GM18499 (cell line): ENCODE measurements around the gene C2orf76.
"Not testable (repeated sequence)": the region's sequence is repeated elsewhere in the genome, so short reads cannot be mapped to it uniquely, and the experiment has no call there.

Experiments
- ATAC-seq: cut with Tn5 transposase; IDR thresholded peaks from one replicate; pipeline ENCODE4 v1.9.1; 2021; ENCODE audit warnings: moderate number of reproducible peaks; ENCODE audit not compliant: insufficient read depth, unreplicated experiment

The C2orf76 gene

GRCh38 chr2:119304847-119305246 lies 61.8 kb downstream of the C2orf76 start:
- ATAC-seq = no peak

- ATAC-seq = no peak
Measured at GRCh38 chr2:119301413-119301812, 65.2 kb downstream of the C2orf76 start.

- no peak for ATAC-seq
Measured at GRCh38 chr2:119295688-119296375, 70.8 kb downstream of the C2orf76 start.

- no peak for ATAC-seq
Measured at GRCh38 chr2:119294671-119295070, 72.0 kb downstream of the C2orf76 start.

- ATAC-seq = no peak
Measured at GRCh38 chr2:119293900-119294299, 72.7 kb downstream of the C2orf76 start.

GRCh38 chr2:119293254-119293653 lies 73.4 kb downstream of the C2orf76 start:
- no peak for ATAC-seq

- ATAC-seq = no peak
Measured at GRCh38 chr2:119292226-119292625, 74.4 kb downstream of the C2orf76 start.

GRCh38 chr2:119291588-119292167 lies 75.0 kb downstream of the C2orf76 start:
- no peak for ATAC-seq

GRCh38 chr2:119290859-119291587 lies 75.6 kb downstream of the C2orf76 start:
- ATAC-seq = no peak

GRCh38 chr2:119289642-119290041 lies 77.0 kb downstream of the C2orf76 start:
- ATAC-seq = no peak

- no peak for ATAC-seq
Measured at GRCh38 chr2:119289093-119289492, 77.5 kb downstream of the C2orf76 start.

GRCh38 chr2:119288576-119288975 lies 78.1 kb downstream of the C2orf76 start:
- ATAC-seq = no peak

- ATAC-seq = no peak
Measured at GRCh38 chr2:119286661-119287060, 80.0 kb downstream of the C2orf76 start.

- ATAC-seq = no peak
Measured at GRCh38 chr2:119283873-119284331, 82.7 kb downstream of the C2orf76 start.

- no peak for ATAC-seq
Measured at GRCh38 chr2:119282996-119283511, 83.6 kb downstream of the C2orf76 start.

- no peak for ATAC-seq
Measured at GRCh38 chr2:119282146-119282995, 84.3 kb downstream of the C2orf76 start.

GRCh38 chr2:119280680-119281079 lies 86.0 kb downstream of the C2orf76 start:
- ATAC-seq = no peak

GRCh38 chr2:119279666-119280065 lies 87.0 kb downstream of the C2orf76 start:
- no peak for ATAC-seq

- ATAC-seq = no peak
Measured at GRCh38 chr2:119278946-119279345, 87.7 kb downstream of the C2orf76 start.

- not testable (repeated sequence) for ATAC-seq
Measured at GRCh38 chr2:119278385-119278784, 88.2 kb downstream of the C2orf76 start.
